HG02759 (cell line): ENCODE measurements around the gene KDM1A.
A peak's percentile ranks its signal among the peaks of the same experiment; 100 is the strongest.
"Not testable (repeated sequence)": the region's sequence is repeated elsewhere in the genome, so short reads cannot be mapped to it uniquely, and the experiment has no call there.

Source experiments
- ATAC-seq: cut with Tn5 transposase; IDR thresholded peaks from one replicate; pipeline ENCODE4 v1.9.1; 2021; ENCODE audit warnings: mild to moderate bottlenecking, moderate library complexity; ENCODE audit not compliant: unreplicated experiment

KDM1A gene

GRCh38 chr1:23010025-23010424 lies 9.2 kb upstream of the KDM1A start:
- not testable (repeated sequence) for ATAC-seq

GRCh38 chr1:23013657-23014056 lies 5.6 kb upstream of the KDM1A start:
- no peak for ATAC-seq

GRCh38 chr1:23018661-23019093 lies 591 bp upstream of the KDM1A start:
- no peak for ATAC-seq

GRCh38 chr1:23019863-23020625 lies 776 bp downstream of the KDM1A start:
- peak; percentile 31 for ATAC-seq

- ATAC-seq: no peak
Observed at GRCh38 chr1:23020706-23021405, 1.6 kb downstream of the KDM1A start.

- ATAC-seq: no peak
Observed at GRCh38 chr1:23021834-23022233, 2.6 kb downstream of the KDM1A start.

GRCh38 chr1:23023174-23023845 lies 4.0 kb downstream of the KDM1A start:
- no peak for ATAC-seq

GRCh38 chr1:23026568-23026967 lies 7.3 kb downstream of the KDM1A start:
- ATAC-seq: no peak

- ATAC-seq: no peak
Observed at GRCh38 chr1:23027352-23027907, 8.2 kb downstream of the KDM1A start.

GRCh38 chr1:23029337-23029736 lies 10.1 kb downstream of the KDM1A start:
- no peak for ATAC-seq

- ATAC-seq: no peak
Observed at GRCh38 chr1:23035823-23036452, 16.7 kb downstream of the KDM1A start.

GRCh38 chr1:23037081-23037740 lies 17.9 kb downstream of the KDM1A start:
- no peak for ATAC-seq

GRCh38 chr1:23039308-23039826 lies 20.1 kb downstream of the KDM1A start:
- no peak for ATAC-seq

GRCh38 chr1:23040509-23040908 lies 21.2 kb downstream of the KDM1A start:
- ATAC-seq: no peak

- no peak for ATAC-seq
Observed at GRCh38 chr1:23044035-23044434, 24.8 kb downstream of the KDM1A start.

- no peak for ATAC-seq
Observed at GRCh38 chr1:23050201-23050600, 30.9 kb downstream of the KDM1A start.

- ATAC-seq: no peak
Observed at GRCh38 chr1:23051290-23051909, 32.1 kb downstream of the KDM1A start.

- no peak for ATAC-seq
Observed at GRCh38 chr1:23057301-23057700, 38.0 kb downstream of the KDM1A start.

- no peak for ATAC-seq
Observed at GRCh38 chr1:23062271-23062670, 43.0 kb downstream of the KDM1A start.

- ATAC-seq: no peak
Observed at GRCh38 chr1:23065385-23065784, 46.1 kb downstream of the KDM1A start.
